ENCODE results near the gene GAB1. TPM values are rescaled to one million over a fixed set of nuclear protein-coding genes. Genes with fewer than 3 reads are reported as not detected.

Gene GAB1
- total and polyA plus RNA-seq, 2 donors from 2014 or later, result 3.6 to 38.0 TPM

DNA sequence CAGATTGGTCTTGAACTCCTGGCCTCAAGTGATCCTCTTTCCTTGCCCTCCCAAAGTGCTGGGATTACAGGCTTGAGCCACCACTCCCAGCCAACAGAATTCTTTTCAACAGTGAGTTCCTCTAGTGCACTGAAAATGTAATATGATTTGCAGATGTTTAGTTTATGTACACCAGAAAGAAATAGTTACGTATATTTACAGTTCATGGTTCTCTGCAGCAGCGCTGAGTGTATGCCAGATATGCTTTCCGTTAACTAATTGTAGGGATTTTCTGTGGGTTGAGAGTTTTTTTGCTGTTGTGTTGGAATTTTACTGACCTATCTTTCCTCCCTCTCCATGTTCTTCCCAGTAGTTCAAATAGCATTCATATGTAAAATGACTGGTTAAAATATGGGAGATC lies 44.0 kb downstream of the GAB1 start:
- H3K4me3 ChIP-seq (ENCODE audit: low read length in 3 of 3), result no peak overlapping the region
- TF ChIP-seq, protein P1, sequence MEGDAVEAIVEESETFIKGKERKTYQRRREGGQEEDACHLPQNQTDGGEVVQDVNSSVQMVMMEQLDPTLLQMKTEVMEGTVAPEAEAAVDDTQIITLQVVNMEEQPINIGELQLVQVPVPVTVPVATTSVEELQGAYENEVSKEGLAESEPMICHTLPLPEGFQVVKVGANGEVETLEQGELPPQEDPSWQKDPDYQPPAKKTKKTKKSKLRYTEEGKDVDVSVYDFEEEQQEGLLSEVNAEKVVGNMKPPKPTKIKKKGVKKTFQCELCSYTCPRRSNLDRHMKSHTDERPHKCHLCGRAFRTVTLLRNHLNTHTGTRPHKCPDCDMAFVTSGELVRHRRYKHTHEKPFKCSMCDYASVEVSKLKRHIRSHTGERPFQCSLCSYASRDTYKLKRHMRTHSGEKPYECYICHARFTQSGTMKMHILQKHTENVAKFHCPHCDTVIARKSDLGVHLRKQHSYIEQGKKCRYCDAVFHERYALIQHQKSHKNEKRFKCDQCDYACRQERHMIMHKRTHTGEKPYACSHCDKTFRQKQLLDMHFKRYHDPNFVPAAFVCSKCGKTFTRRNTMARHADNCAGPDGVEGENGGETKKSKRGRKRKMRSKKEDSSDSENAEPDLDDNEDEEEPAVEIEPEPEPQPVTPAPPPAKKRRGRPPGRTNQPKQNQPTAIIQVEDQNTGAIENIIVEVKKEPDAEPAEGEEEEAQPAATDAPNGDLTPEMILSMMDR (IDR thresholded peaks at IDR 0.05; ENCODE audit: borderline replicate concordance, extremely low read depth, insufficient read depth), result no peak
- no peaks in the 10 kb centered on the region for H3K36me3 ChIP-seq (ENCODE audit: control insufficient read depth in 2 of 3, insufficient read depth in 3 of 3, low read length in 3 of 3)
- intact Hi-C loops (cut with DNase I), result no loop called here
- H3K27ac ChIP-seq (ENCODE audit: low read depth in 2 of 2, low read length in 2 of 2), result peak overlapping the region in 1 of 2 donors; percentile 61
- H3K4me1 ChIP-seq (ENCODE audit: control insufficient read depth in 2 of 3, insufficient read depth in 2 of 3, low read depth in 1 of 3, low read length in 3 of 3), result peaks cover 5 to 61% (median 34%) of the 10 kb centered on the region in 3 donors
- no peaks in the 10 kb centered on the region for H3K9me3 ChIP-seq (ENCODE audit: control insufficient read depth in 2 of 3, insufficient read depth in 1 of 3, low read length in 3 of 3)
- peak in 1 of 5 donors; percentile 68 for DNase-seq
- no peak for FAIRE-seq
- H3K9ac ChIP-seq (ENCODE audit: low read length in 3 of 3), result no peak overlapping the region
- no peaks in the 10 kb centered on the region for H3K27me3 ChIP-seq (ENCODE audit: control insufficient read depth, insufficient read depth, low read length)

DNA sequence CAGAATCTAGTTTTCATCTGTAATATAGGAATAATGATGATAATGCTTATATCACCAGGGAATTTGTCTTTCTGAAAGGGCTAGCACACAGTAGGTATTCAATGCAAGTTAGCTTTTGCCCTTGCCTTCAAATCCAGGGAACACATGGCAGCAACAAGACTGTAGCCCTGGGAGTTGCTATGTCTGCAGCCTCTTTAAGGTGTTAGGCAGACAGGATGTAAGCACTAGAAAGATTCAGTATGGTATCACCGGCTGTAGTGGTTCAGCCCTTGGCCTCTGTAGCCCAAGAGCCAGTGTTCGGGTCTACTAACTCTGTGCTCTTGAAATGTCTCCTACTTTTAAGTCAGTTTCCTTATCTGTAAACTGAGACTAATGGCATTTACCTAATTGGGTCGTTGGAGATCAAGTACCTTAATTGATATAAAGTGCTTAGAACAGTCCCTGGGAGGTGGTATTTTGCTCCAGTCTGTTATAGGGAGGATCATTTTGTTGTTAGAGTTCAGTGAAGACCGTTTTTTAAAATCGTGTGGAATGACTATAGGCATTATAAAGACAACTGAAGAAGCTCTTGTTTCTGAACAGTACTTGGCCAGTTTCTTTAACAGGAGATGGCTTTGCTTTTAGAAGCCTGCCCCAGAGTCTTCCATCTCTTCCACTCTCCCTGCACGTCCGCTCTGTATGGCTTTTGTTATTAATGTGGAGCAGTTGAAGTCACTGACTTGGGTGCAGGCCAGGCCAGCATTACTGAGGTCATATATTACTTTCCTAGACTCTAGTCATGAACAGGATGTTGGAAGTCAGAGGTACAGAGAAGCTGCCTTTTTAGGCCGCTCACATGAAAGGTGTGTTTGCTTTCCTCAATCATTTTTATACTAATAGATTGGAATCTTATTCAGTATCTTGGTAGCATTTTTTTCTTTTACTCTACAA lies 44.8 kb downstream of the GAB1 start:
- FAIRE-seq (peak; percentile 51), DNase-seq (peak; percentile 65 to 93 (median 80))
- Histone ChIP-seq H3K4me1 (ENCODE audit: control insufficient read depth in 2 of 3, insufficient read depth in 2 of 3, low read depth in 1 of 3, low read length in 3 of 3) (peaks cover 5 to 53% (median 34%) of the 10 kb centered on the region in 3 donors), H3K9ac (ENCODE audit: low read length in 3 of 3) (peak overlapping the region in 1 of 3 donors; percentile 54), H3K4me3 (ENCODE audit: low read length in 3 of 3) (no peak overlapping the region), H3K27me3 (ENCODE audit: control insufficient read depth, insufficient read depth, low read length) (no peaks in the 10 kb centered on the region), H3K9me3 (ENCODE audit: control insufficient read depth in 2 of 3, insufficient read depth in 1 of 3, low read length in 3 of 3) (no peaks in the 10 kb centered on the region), H3K27ac (ENCODE audit: low read depth in 2 of 2, low read length in 2 of 2) (peak overlapping the region; percentile 44 to 61), H3K36me3 (ENCODE audit: control insufficient read depth in 2 of 3, insufficient read depth in 3 of 3, low read length in 3 of 3) (no peaks in the 10 kb centered on the region)
- TF ChIP-seq, protein P1 (IDR thresholded peaks at IDR 0.05; ENCODE audit: borderline replicate concordance, extremely low read depth, insufficient read depth), result no peak
- intact Hi-C loops (cut with DNase I), result no loop called here

DNA sequence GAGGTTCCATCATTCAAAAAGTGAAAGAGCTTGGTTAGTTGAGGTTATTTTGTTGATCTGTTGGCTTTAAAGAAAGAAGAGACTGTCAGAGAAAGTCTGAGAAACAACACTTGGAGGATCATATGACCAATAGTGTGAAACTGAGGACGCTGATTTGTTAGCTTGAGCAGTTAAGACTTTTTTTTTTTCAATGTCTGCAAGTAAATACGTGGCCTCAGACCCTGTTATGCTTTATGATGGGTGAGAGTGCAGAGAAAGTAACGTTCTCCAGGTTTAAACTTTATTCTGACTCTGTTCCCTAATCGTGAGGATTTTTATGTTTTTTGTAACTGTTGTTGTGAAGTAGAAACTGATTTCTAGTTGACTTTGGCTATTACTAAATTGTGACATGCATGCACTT lies 45.9 kb downstream of the GAB1 start:
- H3K4me3 ChIP-seq (ENCODE audit: low read length in 3 of 3), result peak overlapping the region in 2 of 3 donors; percentile 35 to 40
- intact Hi-C loops (cut with DNase I), result no loop called here
- DNase-seq, result peak in 2 of 5 donors; percentile 63 to 79
- peaks cover 5 to 47% (median 31%) of the 10 kb centered on the region in 3 donors for H3K4me1 ChIP-seq (ENCODE audit: control insufficient read depth in 2 of 3, insufficient read depth in 2 of 3, low read depth in 1 of 3, low read length in 3 of 3)
- no peaks in the 10 kb centered on the region for H3K36me3 ChIP-seq (ENCODE audit: control insufficient read depth in 2 of 3, insufficient read depth in 3 of 3, low read length in 3 of 3)
- H3K9ac ChIP-seq (ENCODE audit: low read length in 3 of 3), result peak overlapping the region in 2 of 3 donors; percentile 17 to 54
- TF ChIP-seq, protein P1 (IDR thresholded peaks at IDR 0.05; ENCODE audit: borderline replicate concordance, extremely low read depth, insufficient read depth), result no peak
- H3K27ac ChIP-seq (ENCODE audit: low read depth in 2 of 2, low read length in 2 of 2), result peak overlapping the region; percentile 38 to 91
- FAIRE-seq, result no peak
- no peaks in the 10 kb centered on the region for H3K9me3 ChIP-seq (ENCODE audit: control insufficient read depth in 2 of 3, insufficient read depth in 1 of 3, low read length in 3 of 3)
- no peaks in the 10 kb centered on the region for H3K27me3 ChIP-seq (ENCODE audit: control insufficient read depth, insufficient read depth, low read length)

Data from kidney (tissue), 14 donors.